ENCODE results near the gene FOLR2.

The FOLR2 gene

DNA sequence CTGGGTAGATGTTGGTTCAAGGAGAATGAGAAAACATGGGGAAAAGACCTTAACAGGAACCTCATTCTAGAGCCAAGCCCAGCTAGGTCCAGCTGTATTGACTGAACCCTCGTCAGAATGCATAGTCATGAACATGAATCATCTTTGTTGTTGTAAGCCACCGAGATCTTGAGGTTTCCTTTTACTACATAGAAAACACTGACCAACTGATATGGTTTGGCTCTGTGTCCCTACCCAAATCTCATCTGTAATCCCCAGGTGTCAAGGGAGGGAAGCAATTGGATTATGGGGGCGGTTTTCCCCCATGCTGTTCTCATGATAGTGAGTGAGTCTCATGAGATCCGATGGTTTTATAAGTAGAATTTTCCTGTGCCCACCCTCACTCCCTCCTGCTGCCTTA is 46.8 kb downstream of the FOLR2 start:
- TF ChIP-seq GATA3 (IDR thresholded peaks at IDR 0.05; ENCODE audit: low read depth, low read length) (no peak), GATA2 (IDR thresholded peaks at IDR 0.05; ENCODE audit: low read depth, low read length) (no peak)

DNA sequence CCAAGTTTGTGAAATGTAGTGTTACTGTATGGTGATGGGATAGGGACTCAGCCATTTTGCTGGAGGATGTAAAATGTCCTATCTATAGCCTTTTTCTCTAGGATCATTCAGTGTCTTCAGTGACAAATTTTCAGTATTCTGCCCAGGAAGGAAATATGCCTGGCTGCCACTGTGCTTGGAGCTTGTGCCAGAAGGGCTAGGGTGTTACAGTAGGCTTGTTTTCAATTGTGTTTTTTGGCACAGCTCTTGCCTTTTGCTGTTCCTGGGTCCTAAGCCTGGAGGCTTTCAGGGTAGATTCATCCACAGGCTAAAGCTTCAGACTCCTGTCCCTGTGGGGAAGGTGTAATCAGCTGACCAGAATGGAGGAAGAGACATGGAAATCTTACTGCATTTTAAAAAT is 49.4 kb downstream of the FOLR2 start:
- TF ChIP-seq GATA2 (IDR thresholded peaks at IDR 0.05; ENCODE audit: low read depth, low read length) (no peak), GATA3 (IDR thresholded peaks at IDR 0.05; ENCODE audit: low read depth, low read length) (no peak)

DNA sequence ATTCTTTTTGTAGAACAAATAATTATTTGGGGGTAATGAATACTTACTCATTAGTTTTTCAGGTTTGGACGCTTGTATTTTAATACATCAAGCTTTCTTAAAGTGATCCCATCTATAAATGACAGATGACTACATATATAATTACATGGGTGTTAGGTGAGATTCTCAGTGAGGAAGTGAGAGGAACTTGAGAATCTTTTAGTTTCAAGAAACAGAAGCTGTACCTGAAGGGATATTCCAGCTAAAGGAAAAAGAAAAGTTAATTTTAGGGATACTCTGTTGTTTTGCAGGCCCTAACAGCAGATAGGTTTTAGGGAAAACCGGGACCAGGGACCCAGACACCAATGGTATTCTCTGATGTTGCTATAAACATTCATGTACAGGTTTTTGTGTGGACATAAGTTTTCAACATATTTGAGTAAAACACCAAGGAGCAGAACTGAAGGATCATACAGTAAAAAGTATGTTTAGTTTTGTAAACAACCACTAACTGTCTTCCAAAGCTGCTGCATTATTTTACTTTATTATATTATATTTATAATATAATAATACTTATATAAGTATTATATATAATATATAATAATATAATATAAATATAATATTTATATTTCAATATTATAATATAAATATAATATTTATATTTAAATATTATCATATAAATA is 51.5 kb downstream of the FOLR2 start:
- no peak for TF ChIP-seq GATA2 (IDR thresholded peaks at IDR 0.05; ENCODE audit: low read depth, low read length)
- TF ChIP-seq GATA3 (IDR thresholded peaks at IDR 0.05; ENCODE audit: low read depth, low read length): no peak
